ENCODE measurements around the gene ACE2.

GRCh38 chrX:15564981-15565579 is 35.7 kb downstream of the ACE2 start:
- TF ChIP-seq GATA2 (IDR thresholded peaks at IDR 0.05; ENCODE audit: insufficient read depth, insufficient read length, low read depth, low read length) (peak; percentile 51), POLR2A (IDR thresholded peaks at IDR 0.05; ENCODE audit: low read depth, low read length) (no peak), MAX (IDR thresholded peaks at IDR 0.05; ENCODE audit: insufficient read depth, insufficient read length) (no peak), POLR2AphosphoS5 (IDR thresholded peaks at IDR 0.05; ENCODE audit: insufficient read depth, low read depth, low read length) (peak; percentile 27), EZH2 (IDR thresholded peaks at IDR 0.05; ENCODE audit: borderline replicate concordance, low read depth, low read length, severe bottlenecking) (no peak), MYC (IDR thresholded peaks at IDR 0.05; ENCODE audit: low read depth, low read length) (no peak), CTCF (IDR thresholded peaks at IDR 0.05; ENCODE audit: extremely low read depth in 1 of 2, insufficient read depth in 1 of 2, low read depth in 1 of 2, low read length in 2 of 2) (peak; percentile 51 to 53), FOS (IDR thresholded peaks at IDR 0.05; ENCODE audit: borderline replicate concordance, insufficient read depth, low read length) (peak; percentile 37)

Data from endothelial cell of umbilical vein (primary cell).